ENCODE measurements around the gene EARS2.
"Not testable (repeated sequence)": the region's sequence is repeated elsewhere in the genome, so short reads cannot be mapped to it uniquely, and the experiment has no call there.

The EARS2 gene

DNA sequence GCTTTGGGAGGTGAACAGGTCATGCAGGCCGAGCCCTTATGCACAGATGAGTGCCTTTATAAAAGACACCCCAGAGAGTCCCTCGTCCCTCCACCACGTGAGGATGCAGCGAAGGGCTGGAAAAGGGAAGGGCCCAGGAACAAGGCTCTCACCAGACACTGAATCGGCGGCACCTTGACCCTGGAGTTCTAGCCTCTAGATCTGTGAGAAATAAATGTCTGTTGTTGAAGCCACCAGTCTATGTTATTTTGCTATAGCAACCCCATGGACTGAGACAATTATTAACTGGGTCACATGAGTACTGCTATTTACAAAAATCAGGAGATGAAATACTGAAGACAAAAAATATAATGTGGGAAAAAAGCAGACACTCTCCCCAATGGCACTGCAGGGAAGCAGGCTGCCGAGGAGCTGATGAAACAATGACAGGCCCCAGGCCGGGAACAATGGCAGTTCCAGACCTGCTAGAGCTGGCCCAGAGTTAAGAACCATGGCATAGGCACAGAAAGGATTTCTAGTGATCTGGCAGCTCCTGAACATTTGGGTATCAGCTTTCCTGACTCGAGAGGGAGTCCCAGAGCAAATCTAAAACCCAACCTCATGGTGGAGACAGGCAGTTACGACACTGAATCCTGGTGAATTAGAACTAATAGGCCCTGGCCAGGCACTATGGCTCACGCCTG, 29.0 kb downstream of the EARS2 start:
- DNase-seq (ENCODE audit: low read depth in 2 of 2): no peak

DNA sequence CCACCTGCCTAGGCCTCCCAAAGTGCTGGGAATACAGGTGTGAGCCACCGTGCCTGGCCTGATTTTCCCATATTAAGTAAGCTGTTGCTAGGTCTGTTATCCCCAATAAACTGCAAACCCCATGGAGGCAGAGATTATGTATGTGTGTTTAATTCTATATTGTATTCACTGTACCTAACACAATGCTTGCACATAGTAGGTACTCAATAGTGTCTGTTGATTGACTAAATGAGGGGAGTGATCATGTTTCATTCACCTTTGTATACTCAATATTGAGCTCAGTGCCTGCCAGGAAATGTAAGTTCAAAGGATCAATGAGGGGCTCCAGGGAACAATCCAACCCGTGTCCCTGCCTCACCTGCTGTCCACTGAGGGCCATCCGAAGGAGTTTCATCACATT, 32.3 kb downstream of the EARS2 start:
- DNase-seq (ENCODE audit: low read depth in 2 of 2): no peak

DNA sequence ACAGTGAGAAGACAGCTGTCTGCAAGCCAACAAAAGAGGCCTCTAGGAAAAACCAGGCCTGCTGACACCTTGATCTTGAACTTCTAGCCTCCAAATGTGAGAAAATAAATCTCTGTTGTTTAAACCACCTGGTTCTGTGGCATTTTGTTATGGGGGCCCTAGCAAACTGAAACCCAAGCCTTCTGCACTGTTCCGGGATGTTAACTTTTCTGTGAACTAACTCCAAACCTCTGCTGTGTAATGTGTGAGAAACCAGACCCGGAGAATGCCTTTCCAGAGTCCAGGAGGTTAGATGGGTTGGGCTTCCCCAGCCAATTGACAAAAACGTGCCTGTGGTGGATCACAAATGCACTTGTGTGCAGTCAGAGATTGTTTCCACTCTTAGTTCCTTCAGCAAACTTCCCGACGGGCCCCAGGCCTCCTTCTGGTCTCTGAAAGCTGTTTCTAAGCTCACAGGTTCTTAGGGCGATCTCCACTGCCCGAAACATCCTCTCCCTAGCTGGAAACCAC, 33.2 kb downstream of the EARS2 start:
- no peak for DNase-seq (ENCODE audit: low read depth in 2 of 2)

DNA sequence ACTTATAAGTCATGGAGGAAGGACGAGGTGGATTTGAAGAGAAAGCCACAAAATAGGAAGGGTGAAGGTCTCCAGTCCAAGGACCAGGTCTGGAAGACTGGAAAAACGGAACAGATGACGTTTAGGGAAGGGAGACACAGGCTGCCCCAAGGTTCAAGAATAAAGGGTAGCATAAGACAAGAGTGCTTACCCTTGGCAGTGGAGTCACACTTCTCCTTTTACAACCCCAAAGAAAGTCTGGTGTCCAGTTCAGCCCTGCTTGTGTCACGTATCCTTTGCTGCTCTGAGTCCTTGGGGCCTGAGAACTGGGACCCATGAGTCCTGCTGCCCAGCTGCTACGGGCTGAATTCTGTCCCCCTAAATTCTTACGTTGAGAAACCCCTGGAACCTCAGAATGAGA, 33.8 kb downstream of the EARS2 start:
- no peak for DNase-seq (ENCODE audit: low read depth in 2 of 2)

DNA sequence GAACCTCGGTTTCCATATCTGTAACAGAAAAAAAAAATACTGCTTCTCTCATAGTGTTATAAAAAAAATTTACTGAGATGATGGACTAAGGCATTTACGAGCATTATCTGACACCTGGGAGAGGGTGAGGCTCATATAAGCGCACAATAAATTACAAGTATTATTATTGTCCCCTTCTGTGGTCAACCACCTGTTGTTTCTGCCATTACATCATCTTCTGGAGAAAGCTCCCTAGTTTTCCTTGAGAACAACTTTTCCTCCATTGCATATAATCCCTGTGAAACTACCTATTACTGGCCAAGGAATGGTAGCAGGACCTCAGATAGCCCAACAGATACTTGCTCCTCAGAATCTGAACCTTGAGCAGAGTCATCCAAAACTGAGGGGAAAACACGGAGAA, 35.2 kb downstream of the EARS2 start:
- DNase-seq (ENCODE audit: low read depth in 2 of 2): no peak

DNA sequence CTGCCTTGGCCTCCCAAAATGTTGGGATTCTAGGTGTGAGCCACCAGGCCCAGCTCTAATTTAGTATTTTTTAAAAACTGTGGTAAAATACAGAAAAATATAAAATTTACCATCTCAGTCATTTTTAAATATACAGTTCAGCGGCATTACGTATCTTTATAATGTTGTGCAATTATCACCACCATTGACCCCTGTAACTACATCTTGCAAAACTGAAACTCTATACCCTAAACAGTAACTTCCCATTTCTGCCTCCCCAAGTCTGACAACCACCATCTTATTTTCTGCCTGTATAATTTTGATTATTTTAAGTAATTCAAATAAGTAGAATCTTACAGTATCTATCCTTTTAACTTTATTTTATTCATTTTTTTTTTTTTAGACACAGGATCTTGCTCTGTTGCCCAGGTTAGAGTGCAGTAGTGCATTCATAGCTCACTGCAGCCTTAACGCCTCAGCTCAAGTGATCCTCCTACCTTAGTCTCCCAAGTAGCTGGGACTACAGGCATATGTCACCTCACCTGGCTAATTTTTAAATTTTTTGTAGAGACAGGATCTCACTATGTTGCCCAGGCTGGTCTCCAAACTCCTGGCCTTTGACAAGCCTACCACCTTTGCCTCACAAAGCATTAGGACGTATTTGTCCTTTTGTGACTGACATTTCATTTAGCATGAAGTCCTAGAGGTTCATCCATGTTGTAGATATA, 36.0 kb downstream of the EARS2 start:
- no peak for DNase-seq (ENCODE audit: low read depth in 2 of 2)

DNA sequence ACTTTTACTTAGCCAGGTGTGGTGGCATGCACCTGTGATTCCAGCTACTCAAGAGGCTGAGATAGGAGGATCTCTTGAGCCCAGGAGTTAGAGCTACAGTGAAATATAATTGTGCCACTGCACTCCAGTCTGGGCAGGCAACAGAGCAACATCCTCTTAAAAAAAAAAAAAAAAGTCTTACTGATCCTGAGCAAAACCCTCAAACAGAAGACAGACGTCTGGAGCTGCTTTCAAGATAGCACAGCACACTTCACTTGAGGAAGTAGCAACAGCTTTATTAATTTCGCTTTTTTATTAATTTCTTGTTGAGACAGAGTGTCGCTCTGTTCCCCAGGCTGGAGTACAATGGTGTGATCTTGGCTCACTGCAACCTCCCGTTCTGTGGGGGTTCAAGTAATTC, 36.6 kb downstream of the EARS2 start:
- DNase-seq (ENCODE audit: low read depth in 2 of 2): no peak

DNA sequence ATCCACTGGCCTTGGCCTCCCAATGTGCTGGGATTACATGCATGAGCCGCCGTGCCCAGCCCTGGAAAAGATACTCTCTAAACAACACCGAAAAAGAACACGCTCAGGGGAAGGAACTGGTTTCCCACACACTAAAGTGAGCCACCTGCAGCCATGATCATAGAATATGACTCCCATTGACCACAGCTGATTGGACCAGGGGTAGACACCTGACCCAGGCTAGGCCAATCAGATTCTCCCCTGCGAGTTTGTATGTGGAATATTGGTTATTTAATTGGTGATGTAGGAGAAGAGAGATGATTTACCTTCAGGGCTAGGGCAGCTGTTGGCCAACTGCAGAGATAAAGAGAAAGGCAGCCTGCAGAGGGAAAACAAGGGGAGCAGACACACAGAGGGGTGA, 37.9 kb downstream of the EARS2 start:
- no peak for DNase-seq (ENCODE audit: low read depth in 2 of 2)

DNA sequence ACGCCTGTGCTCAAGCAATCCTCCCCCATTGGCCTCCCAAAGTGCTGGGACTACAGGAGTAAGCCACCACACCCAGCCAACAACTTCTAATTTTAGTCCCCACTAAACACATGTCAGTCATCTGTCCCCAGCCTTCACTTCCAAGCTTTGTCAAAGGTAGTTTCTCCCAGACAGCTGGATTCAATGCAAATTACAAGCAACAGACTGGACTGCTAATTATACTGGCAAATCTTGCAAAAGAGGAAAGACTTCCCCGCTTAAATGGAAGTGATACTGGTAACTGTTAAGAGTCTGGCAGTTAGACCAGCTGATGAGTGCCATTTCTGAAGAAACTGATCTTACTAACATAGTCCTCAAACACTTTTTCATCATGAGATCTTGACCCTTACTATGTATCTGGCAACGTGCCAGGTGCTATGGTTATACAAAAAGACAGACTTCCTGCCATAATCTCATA, 38.7 kb downstream of the EARS2 start:
- DNase-seq (ENCODE audit: low read depth in 2 of 2): no peak

DNA sequence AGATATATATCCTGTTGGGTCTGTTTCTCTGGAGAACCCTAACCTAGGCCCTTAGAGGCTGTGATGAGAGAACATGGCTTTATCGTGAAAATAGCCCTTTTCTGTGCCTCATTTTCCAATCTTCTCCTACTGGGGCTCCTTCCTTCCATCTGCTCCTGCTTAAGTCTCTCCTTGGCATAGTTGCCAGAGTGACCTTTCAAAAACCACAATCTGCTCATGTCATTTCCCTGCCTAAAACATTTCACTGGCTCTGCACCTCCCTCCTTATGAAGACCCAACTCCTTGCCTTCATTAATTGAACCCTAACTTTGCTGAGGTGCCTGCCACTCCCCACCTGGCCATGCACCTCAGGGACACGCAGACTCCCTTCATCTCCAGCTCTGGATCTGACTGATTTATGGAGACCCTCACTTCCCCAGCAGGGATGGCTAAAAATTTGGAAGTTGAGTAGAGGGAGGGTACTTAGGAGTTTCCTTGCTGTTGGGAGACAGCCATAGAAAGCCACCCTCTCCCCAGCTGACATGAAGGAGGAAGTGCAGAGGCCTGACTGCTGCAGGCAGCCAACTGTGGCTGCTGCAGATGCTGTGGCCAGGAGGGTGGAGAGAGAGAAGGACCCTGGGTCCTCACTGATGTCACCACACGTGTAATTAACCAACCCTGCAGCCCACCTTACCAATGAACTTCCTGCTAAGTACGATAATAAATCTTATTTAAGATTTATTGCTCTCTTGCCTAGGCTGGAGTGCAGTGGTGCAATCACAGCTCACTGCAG, 40.6 kb downstream of the EARS2 start:
- DNase-seq (ENCODE audit: low read depth in 2 of 2): no peak

DNA sequence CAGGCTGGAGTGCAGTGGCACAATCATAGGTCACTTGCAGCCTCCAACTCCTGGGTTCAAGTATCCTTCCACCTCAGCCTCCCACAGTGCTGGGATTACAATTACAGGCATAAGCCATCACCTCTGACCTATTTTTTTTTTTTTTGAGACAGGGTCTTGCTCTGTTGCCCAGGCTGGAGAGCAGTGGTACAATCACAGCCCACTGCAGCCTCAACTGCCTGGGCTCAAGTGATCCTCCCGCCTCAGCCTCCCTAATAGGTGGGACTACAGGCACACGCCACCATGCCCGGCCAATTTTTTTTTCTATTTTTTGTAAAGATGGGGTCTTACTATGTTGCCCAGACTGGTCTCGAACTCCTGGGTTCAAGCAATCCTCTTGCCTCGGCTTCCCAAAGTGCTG, 41.3 kb downstream of the EARS2 start:
- no peak for DNase-seq (ENCODE audit: low read depth in 2 of 2)

DNA sequence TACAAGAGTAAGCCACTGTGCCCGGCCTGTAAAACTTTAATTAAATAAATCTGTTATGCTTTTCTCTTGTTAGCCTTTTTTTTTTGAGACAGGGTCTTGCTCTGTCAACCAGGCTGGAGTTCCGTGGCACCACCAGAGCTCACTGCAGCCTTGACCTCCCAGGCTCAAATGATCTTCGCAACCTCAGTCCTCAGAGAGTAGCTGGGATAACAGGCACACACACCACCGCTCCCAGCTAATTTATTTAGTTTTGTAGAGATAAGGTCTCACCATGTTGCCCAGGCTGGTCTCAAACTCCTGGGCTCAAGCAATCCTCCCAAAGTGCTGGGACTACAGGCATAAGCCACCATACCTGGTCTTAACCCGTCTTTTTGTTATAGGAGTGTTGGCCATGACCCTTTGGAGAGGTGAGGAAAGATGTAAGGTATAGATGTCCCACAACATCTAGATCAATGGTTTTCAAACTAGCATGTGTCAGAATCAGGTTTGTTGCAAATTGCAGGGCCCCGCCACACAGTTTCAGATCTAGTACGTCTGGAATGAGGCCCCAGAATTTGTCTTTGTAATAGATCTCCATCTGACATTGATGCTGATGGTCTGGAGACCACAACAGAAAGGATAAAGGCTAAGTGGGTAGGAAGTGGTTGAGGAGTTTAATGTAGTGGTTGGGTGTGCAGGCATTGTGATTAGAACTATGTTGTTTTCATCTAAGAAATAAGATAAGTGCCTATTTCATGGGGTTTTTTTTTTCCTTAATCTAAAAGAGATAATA, 42.6 kb downstream of the EARS2 start:
- no peak for DNase-seq (ENCODE audit: low read depth in 2 of 2)

DNA sequence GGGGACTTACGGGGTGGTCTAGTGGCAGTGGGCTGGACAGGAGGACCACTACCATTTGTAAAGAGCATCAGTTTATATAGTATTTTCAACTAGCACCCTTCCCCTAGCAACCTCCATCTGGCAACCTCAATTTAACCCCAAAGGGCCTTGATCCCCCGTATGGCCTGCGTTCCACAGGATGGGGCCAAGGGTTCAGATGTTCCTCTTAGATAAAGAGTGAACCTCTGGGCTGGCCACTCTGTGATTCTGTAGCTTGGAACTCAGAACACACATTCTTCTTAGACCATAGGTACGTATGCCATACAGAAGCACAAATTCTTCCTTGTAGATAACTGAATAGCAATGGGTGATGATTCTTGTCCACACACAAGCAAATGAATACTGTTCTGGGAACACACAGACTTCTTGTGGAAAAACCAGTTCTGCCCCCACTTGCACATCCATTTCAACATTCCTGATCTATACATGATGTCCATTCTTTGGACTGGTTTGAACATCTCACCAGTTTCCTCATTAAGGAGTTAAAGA, 44.9 kb downstream of the EARS2 start:
- DNase-seq (ENCODE audit: low read depth in 2 of 2): no peak

DNA sequence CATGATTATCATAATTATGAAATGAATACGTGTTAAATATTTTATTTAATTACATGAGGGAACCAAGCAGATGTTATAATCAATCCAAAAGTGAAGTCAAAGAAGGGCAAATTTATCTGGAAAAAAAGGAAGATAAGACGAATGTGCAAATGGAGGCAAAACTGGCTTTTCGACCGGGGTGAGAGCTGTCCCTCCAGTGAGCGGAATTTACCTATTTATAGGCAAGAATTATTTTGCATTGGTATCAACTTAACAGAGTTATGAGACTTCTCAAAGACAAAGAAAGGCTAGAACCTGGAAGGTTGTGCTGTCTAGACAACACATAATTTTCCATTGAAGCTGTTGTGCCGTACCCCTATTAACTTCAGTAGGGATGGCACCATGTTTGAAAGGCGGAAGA, 45.4 kb downstream of the EARS2 start:
- DNase-seq (ENCODE audit: low read depth in 2 of 2): no peak

DNA sequence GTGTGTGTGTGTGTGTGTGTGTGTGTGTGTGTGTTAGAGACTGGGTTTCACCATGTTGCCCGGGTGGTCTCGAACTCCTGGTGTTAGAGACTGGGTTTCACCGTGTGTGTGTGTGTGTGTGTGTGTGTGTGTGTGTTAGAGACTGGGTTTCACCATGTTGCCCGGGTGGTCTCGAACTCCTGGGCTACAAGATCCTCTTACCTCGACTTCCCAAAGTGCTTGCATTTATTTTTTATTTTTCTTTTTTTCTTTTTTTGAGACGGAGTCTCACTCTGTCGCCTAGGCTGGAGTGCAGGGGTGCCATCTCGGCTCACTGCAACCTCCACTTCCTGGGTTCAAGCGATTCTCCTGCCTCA, 46.3 kb downstream of the EARS2 start:
- DNase-seq (ENCODE audit: low read depth in 2 of 2): not testable (repeated sequence)

DNA sequence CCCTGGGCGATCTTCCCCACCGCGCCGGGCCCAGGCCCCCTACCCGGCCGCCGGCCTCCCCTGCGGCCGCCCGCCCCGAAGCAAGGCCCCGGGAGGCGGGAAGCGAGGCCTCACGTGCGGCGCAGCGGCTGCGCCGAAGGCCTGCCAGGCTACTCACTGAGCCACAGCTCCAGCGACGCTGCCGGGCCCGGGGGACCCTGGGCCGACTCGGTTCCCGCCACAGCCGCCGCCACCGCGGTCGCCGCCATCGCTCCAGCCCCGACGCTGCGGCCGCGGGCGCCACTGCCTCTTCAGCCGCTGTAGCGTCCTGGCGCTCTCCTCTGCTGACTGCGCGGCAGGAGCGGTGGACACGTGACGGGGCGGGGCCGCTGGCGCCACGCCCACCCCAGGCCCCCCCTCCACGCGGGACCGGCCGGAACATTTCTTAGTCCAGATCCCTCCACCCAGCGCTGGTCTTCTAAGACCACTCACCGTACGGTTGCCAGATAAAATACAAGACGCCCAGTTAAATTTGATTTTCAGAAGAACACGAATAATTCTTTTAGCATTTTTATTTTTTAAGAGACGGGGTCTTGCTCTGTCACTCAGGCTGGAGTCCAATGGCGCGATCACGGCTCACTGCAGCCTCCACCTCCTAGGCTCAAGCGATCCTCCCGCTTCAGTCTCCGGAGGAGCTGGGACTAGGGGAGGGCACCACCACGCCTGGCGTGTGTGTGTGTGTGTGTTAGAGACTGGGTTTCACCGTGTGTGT, 46.8 kb downstream of the EARS2 start, which contains the start of gene GGA2:
TSS of gene GGA2 (minus strand) at position 331 of the 751 bp plus-strand sequence. CDS start at position 248, 83 bp downstream.
- peak; percentile 64 to 69 for DNase-seq (ENCODE audit: low read depth in 2 of 2)

DNA sequence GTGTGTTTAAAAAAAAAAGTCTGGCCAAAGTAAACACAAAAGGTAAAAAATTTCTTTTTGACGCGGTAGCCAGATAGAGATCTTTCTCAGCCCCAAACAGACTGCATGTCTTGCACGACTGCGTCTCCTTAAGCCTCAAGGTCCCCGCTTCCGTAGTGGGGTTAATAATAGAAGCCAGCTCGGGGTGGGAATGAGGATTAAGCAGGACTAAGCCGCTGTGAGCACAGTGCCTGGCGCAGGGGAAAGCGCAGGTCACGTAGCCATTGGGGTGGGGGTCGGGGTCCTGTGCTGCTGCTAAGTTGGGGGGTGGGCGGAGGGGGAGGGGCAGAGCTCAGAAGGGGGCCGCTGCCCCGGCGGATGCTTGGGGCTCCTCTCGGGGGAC, 47.4 kb downstream of the EARS2 start:
- DNase-seq (ENCODE audit: low read depth in 2 of 2): peak in 1 of 2 experiments; percentile 10

DNA sequence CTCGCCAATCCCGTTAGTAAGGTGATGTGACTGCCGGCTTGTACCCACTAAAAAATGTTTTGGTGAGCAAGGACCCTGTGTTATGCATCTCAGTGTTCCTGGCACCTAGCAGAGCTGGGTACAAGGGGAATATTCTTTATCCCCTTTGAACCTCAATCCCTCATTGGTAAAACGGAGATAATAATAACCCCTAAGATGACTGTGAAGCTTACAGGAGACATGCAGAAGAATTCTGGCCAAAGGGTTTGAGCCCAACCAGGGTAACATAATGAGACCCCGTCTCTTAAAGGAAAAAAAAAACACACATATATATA, 47.8 kb downstream of the EARS2 start:
- no peak for DNase-seq (ENCODE audit: low read depth in 2 of 2)

DNA sequence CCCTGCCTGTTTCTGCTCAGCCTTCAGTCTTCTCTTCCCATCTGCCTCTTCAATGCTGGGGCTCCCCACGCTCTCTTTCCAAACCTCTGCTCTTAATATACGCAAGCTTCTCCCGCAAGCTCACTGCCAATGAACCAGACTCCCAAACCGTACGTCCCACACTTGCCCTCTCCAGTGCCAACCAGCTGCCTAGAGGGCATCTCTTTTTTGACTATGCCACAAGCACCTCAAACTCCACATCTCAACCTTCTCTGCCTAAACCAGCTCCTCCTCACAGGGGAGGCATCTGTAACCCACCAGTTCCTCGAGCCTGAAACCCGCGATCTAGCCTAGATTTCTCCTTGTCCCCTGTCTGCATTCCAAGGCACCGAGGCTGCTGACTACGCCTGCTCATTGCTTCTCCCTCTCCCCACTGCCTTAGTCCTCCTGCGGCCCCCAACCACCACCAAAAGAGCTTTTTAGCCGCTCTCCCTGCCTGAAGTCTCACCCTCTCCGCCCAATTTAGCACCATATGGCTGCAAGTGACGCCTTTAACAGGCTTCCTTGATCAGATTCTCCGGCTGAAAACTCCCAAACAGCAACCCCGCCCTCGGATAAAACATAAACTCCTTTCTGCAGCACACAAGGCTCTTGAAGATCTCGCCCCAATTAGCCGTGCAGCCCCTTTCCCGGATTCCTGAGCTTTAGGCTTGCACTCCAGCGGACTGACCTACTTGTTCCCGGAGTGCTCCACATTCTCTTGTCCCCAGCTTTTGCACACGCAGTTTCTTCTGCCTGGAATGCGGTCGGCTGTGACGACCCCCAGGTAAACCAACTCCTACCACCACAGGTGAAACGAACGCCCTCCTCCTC, 48.3 kb downstream of the EARS2 start:
- no peak for DNase-seq (ENCODE audit: low read depth in 2 of 2)

DNA sequence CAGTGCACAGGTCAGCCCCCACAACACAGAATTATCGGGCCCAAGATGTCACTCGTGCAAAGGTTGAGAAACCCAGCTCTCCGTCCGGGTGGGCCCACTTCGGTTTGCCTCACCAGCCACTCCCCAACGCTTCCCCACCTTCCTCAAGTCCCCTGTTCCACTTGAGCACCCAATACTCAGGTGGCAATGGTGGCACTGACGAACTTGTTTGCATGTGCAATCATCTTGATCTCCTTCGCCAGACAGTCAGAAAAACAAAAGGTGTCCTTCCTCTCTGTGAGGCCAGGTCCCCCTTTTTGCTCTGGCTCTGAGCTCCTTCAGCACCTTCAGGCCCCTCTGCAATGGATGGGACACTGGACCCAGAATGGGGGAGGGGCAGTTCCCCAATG, 50.5 kb downstream of the EARS2 start:
- DNase-seq (ENCODE audit: low read depth in 2 of 2): no peak
